Muscle layer of duodenum (tissue), 2 donors: Measurements from ENCODE around the gene ZNF865.

ENCODE experiments used
- H3K27ac ChIP-seq: one replicate; pipeline ENCODE4 v1.7.0; 2013; ENCODE audit warnings: mild to moderate bottlenecking, low read length
- H3K27me3 ChIP-seq: one replicate; pipeline ENCODE4 v1.7.0; 2013; ENCODE audit warnings: low read depth, mild to moderate bottlenecking, control low read depth, low read length
- H3K36me3 ChIP-seq, 2 donors: one replicate each; pipeline ENCODE4 v1.7.0; 2013; ENCODE audit warnings: low read length in 2 of 2, control low read depth in 1 of 2, mild to moderate bottlenecking in 1 of 2; ENCODE audit not compliant: insufficient read depth in 2 of 2, control insufficient read depth in 1 of 2
- H3K4me1 ChIP-seq, 2 donors: one replicate each; pipeline ENCODE4 v1.7.0; 2013; ENCODE audit warnings: low read length in 2 of 2, mild to moderate bottlenecking in 2 of 2, control low read depth in 1 of 2, moderate library complexity in 1 of 2; ENCODE audit not compliant: insufficient read depth in 2 of 2, control insufficient read depth in 1 of 2
- H3K4me3 ChIP-seq, 2 donors: one replicate each; pipeline ENCODE4 v1.7.0; 2013; ENCODE audit warnings: low read length in 2 of 2, low read depth in 1 of 2, mild to moderate bottlenecking in 1 of 2
- H3K9me3 ChIP-seq, 2 donors: one replicate each; pipeline ENCODE4 v1.7.0; 2013; ENCODE audit warnings: low read length in 2 of 2, control low read depth in 1 of 2, mild to moderate bottlenecking in 1 of 2; ENCODE audit not compliant: control insufficient read depth in 1 of 2
- donor health status: healthy.

ZNF865 gene

DNA sequence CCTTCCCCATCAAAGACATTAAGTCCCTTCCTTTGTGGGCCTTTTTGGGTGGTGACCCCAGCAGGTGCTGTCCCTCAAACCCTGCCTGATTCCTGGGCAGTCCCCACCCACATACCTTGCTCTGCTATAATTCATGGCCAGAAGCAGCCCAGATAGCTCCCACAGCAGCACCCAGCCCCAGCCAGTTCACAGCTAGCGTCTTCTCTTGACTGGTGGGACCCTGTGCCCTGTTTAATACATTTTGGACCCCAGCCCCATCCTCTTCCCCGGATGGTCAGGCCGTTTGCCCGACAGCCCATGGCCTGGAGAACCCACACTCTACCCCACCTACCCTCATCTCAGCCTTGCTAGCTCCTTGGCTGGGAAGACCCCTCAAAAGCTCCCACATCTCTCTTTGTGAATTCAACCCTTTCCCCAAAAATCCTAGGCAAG is 44.7 kb downstream of the ZNF865 start:
- Histone ChIP-seq H3K4me1 (peaks cover 5 to 33% of the 10 kb centered on the region in 2 donors), H3K27ac (no peak overlapping the region), H3K27me3 (no peaks in the 10 kb centered on the region), H3K4me3 (no peak overlapping the region), H3K36me3 (peaks cover 3 to 18% of the 10 kb centered on the region in 2 donors), H3K9me3 (no peaks in the 10 kb centered on the region)

DNA sequence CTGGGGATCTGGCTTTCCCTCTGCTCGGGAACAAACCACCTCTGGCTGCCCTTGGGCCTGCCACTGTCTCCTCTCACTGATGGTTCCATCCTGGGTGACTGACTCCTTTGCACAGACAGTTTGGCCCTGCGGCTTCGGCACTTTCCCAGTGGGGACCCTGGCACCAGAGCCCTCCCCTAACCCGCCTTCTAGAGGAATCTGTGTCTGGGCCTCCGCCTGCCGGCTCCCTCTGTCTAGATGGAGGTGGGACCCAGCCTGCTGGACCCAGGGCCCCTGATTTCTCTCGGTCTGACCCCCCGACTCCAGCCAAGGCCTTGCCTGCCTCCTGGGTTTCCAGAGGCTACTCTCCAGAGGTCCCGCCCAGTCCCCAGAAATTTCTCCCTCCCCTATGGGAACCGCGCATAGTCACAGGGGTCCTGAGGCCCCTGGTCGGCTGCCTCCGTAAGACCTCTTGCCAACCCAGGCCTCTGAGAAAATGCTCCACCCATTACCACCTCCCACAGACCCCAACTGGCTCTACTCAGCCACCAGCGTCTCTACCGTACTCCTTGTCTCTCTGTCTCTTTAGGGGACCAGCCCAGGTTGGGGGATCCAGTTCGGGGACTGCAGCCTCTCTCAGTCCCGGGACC is 45.3 kb downstream of the ZNF865 start:
- Histone ChIP-seq H3K9me3 (no peaks in the 10 kb centered on the region), H3K36me3 (peaks cover 0 to 15% of the 10 kb centered on the region in 2 donors), H3K4me1 (peaks cover 5 to 33% of the 10 kb centered on the region in 2 donors), H3K27me3 (no peaks in the 10 kb centered on the region), H3K27ac (no peak overlapping the region), H3K4me3 (no peak overlapping the region)

DNA sequence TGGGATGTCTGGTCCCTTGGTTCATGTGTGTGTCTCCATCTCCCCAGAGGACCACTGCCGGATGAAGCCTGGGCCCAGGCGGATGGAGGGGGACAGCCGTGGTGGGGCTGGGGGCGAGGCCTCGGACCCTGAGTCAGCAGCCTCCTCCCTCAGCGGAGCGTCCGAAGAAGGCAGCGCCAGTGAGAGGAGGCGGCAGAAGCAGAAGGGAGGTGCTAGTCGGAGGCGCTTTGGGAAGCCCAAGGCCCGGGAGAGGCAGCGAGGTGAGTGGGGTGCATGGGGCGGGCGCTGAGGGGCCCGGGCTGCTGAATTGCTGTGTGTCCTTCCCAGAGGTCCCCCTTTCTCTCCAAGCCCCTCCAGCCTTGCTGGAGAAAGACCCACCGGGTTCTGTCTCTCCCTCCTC is 45.8 kb downstream of the ZNF865 start:
- no peaks in the 10 kb centered on the region for H3K27me3 ChIP-seq
- H3K27ac ChIP-seq = no peak overlapping the region
- H3K36me3 ChIP-seq = peaks cover 0 to 13% of the 10 kb centered on the region in 2 donors
- H3K4me3 ChIP-seq = no peak overlapping the region
- H3K9me3 ChIP-seq = no peaks in the 10 kb centered on the region
- H3K4me1 ChIP-seq = peaks cover 10 to 38% of the 10 kb centered on the region in 2 donors

DNA sequence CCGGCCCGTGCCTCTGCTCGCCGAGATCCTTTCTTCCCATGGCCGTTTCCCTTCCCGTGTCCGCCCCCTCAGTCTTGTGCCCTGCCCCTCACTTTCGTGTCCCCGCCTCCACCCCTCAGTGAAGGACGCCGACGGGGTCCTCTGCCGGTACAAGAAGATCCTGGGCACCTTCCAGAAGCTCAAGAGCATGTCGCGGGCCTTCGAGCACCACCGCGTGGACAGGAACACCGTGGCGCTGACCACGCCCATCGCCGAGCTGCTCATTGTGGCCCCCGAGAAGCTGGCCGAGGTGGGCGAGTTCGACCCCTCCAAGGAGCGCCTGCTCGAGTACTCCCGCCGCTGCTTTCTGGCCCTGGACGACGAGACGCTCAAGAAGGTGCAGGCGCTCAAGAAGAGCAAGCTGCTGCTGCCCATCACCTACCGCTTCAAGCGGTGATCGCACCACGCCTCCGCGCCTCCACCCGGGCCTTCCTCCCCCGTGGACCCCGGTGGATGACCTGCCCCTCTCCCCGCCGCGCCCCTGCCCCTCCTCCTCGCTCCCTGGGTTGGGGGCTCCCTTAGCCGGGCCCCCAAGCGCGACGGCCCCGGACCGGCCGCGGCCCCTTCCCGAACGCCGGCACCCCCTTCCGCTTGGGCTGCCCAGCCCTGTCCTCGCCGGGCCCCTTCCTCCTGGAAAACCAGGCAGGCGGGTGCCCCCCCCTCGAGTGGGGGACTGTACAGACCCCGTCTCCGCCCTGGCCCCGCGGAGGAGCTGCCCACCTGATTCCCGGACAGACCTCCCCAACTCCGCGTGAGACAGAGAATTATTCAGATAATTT is 47.1 kb downstream of the ZNF865 start:
- Histone ChIP-seq H3K4me1 (peaks cover 16 to 43% of the 10 kb centered on the region in 2 donors), H3K27me3 (no peaks in the 10 kb centered on the region), H3K27ac (no peak overlapping the region), H3K4me3 (no peak overlapping the region), H3K9me3 (no peaks in the 10 kb centered on the region), H3K36me3 (peaks cover 0 to 13% of the 10 kb centered on the region in 2 donors)

DNA sequence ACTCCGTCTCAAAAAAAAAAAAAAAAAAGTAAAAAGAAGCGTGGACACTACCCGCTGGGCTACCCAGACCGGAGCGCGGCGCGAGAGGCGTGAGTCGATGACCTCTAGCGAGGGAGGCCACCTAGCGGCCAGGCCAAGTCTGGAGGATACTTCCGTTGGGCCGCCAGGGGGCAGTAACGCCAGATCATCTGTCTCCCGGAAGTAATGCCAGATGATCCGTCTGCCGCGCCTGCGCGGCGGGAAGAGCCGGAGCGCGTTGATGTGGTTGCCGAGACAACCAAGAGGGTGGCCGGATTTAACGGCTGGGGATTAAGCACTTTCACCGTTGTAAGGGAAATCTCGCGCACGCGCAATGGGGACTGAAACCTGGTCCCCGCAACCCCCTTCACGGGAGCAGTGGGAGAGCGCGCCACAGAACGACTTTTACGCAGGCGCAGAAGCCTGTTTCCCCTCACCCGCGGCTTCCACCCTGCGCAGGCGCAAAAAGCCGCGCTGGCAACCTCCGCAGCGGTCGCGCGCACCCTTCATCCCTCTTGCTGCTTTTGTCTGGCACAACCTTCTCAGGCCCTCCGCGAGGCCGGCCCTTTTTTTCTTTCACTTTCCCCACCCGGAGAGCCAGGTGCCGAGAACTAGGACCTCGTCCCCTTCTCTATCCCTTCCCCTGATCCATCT is 48.3 kb downstream of the ZNF865 start:
- H3K4me1 ChIP-seq = peaks cover 24 to 48% of the 10 kb centered on the region in 2 donors
- H3K27me3 ChIP-seq = no peaks in the 10 kb centered on the region
- H3K27ac ChIP-seq = peak overlapping the region; percentile 99

DNA sequence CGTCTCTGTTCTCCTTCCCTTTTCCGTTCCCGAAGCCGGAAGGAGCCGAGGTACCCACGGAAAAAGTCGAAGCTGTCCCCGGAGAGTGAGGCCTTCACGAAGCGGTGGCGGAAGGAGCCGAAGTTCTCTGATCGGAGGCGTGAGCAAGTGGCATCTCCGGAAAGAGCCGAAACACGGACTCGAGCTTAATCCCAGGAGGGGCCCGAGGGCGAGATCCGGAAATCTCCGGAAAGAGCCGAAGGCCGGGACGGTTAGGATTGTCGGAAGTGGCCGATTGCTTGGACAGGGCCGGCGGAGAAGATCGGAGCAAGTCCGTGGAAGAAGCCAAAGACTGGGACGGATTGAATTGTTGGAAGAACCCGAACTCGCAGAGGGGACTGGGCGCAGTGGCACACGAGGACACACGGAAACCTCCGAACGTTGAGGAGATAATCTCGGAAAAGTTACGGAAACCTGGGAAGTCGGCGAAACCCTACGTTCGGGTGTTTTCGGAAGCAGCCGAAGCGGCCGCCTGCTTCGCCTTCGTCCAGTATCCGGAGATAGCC is 48.9 kb downstream of the ZNF865 start:
- Histone ChIP-seq H3K27ac (peak overlapping the region; percentile 99), H3K27me3 (no peaks in the 10 kb centered on the region), H3K4me3 (peak overlapping the region; percentile 91 to 95), H3K9me3 (no peaks in the 10 kb centered on the region), H3K36me3 (peaks cover 0 to 20% of the 10 kb centered on the region in 2 donors), H3K4me1 (peaks cover 24 to 48% of the 10 kb centered on the region in 2 donors)

More for the DNA sequence above, 48.3 kb downstream of the ZNF865 start:
- Histone ChIP-seq H3K36me3 (peaks cover 0 to 14% of the 10 kb centered on the region in 2 donors), H3K9me3 (no peaks in the 10 kb centered on the region), H3K4me3 (peak overlapping the region; percentile 91 to 95)

DNA sequence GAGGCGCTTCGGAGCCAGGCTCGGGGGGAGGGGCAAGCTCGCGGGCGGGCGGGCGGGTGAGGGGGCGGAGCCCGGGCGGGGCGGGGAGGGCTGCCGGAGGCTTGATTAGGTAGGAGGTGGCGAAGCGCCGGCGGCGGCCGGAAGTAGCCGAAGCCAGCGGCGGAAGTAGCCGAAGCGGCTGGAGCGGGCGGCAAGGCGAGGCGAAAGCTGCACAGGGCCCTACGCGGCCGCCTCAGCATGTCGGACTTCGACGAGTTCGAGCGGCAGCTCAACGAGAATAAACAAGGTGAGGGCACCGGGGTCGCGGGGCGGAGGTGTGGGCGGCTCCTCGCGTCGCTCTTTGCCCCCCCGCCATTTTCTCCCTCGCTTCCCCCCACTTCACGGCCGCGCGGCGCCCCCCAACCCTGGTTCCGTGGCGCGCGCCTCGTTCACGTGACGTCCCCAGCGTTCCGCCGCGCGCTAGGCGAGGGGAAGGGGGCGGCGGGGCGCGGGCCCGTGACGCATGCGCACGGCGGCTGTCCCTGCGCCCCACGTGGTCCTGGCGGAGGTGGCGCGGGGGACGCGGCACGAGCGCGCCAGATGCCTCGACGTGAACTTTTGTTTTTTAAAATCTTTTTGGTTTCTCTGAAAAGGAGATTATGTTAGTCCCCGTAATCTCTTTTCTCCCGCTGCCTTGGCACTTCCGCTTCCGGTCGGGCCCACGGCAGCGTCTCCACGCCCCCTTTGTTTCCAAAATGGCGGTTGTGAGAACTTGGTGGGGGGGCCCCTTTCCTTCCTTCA is 49.6 kb downstream of the ZNF865 start, which contains the start of gene U2AF2:
Gene U2AF2 (plus strand): TSS at position 168 of the 780 bp plus-strand sequence. CDS start 70 bp downstream, at position 238.
- peaks cover 24 to 48% of the 10 kb centered on the region in 2 donors for H3K4me1 ChIP-seq
- peaks cover 0 to 26% of the 10 kb centered on the region in 2 donors for H3K36me3 ChIP-seq
- peak within 1 kb of the TSS; percentile 94 to 95 for H3K4me3 ChIP-seq

DNA sequence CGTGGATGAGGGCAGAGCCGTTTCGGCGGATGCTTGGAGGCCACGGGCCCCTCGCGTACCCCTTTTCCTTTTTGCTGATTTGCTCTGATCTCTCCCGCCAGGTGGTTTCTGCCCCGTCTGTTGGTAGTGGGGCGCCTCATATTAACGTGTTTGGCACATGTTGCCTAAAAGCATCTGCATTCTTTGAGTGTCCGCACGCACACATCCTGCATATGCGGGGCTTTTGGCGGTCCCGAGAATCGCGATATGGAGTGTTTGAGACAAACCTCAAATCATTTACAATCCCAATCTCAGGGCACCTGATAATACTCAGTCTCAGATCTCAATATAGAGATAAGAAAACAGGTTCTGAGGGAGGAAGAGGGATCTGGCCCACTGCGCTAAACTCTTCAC is 50.2 kb downstream of the ZNF865 start:
- Histone ChIP-seq H3K9me3 (no peaks in the 10 kb centered on the region), H3K4me3 (peak overlapping the region; percentile 94 to 95), H3K27me3 (no peaks in the 10 kb centered on the region), H3K36me3 (peaks cover 2 to 32% of the 10 kb centered on the region in 2 donors), H3K4me1 (peaks cover 24 to 48% of the 10 kb centered on the region in 2 donors), H3K27ac (peak overlapping the region; percentile 88)

More for the DNA sequence above, 49.6 kb downstream of the ZNF865 start, which contains the start of gene U2AF2:
- Histone ChIP-seq H3K9me3 (no peaks in the 10 kb centered on the region), H3K27ac (peak within 1 kb of the TSS; percentile 99), H3K27me3 (no peaks in the 10 kb centered on the region)

DNA sequence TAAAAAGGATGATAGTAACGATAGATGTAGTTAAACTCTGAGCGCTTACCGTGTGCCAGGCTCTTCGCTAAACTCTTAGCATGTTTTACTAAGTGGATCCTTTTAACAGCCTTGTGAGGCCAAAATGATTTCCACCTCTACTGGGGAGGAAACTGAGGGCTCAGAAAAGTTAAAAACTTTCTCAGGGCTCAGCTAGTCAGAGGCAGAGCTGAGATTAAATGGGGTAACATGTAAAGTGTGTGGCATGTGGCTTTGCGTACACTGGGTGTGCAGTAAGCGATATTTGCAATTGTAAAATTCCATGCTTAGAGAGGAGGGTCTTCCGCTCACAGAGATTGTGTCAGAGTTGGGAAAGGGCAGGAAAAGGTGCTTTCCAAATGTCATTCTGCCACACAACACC is 51.1 kb downstream of the ZNF865 start:
- H3K9me3 ChIP-seq = no peaks in the 10 kb centered on the region
- no peaks in the 10 kb centered on the region for H3K27me3 ChIP-seq
- H3K36me3 ChIP-seq = peaks cover 11 to 41% of the 10 kb centered on the region in 2 donors
- peaks cover 24 to 48% of the 10 kb centered on the region in 2 donors for H3K4me1 ChIP-seq
- H3K27ac ChIP-seq = peak overlapping the region; percentile 88
- H3K4me3 ChIP-seq = peak overlapping the region; percentile 94 to 95

DNA sequence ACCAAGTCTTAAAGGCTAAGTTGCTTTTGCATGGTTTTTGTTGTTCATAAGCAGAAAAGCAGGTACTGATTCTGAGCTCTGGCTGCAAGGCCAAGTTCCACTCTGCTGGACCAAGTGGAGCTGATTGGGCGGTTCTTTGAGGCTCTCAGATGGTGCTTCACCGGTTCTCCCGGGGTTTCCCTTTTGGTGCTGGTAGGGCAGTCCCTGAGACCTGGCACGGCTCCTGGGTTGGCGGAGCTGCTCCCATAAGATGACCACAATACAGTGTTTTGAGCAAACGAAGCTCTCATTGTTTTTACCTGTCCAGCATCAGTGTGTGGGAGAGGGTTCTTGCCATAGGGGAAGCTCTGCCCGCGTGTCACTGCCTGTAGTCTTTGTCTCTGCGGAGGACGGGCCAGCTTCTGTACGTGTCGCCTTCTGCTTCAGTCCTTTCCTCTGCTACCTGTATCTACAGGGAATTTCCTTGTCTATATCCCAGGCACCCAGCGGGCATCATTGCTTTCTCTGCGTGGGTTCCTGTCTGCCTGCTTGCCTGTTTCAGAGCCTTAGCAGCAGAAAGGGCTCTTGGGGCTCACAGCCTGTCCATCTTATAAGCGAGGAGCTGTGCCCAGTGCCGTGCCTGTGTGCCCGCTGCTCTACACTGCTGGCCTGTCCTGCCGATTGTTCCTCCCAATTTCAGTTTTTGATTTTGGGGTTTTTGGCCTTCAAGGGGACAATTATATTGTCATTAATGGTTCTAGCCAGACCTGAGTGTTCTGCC is 51.7 kb downstream of the ZNF865 start:
- H3K9me3 ChIP-seq = no peaks in the 10 kb centered on the region
- peaks cover 17 to 47% of the 10 kb centered on the region in 2 donors for H3K36me3 ChIP-seq
- peak overlapping the region; percentile 94 to 95 for H3K4me3 ChIP-seq
- H3K27me3 ChIP-seq = no peaks in the 10 kb centered on the region
- peak overlapping the region; percentile 88 for H3K27ac ChIP-seq
- H3K4me1 ChIP-seq = peaks cover 24 to 48% of the 10 kb centered on the region in 2 donors
